Keratinocyte (primary cell): ENCODE measurements around the gene ACVR2B. TPM values are rescaled to one million over a fixed set of nuclear protein-coding genes. Genes with fewer than 3 reads are reported as not detected.

Experiments used
- DNase-seq: peaks from one replicate; pipeline ENCODE4 v3.0.0-alpha.2; 2011; ENCODE audit warnings: low read depth, missing footprints, low spot score
- FAIRE-seq: peaks from 2 replicates; lab custom pipeline; 2011; peaks lifted over from hg19 to GRCh38; lab: Jason Lieb, UNC
- H2AFZ ChIP-seq: 2 replicates; pipeline ENCODE4 v1.6.0; 2012; ENCODE audit warnings: low read length, control low read depth, inconsistent platforms; ENCODE audit not compliant: control insufficient read depth
- H3K27ac ChIP-seq: 2 replicates; pipeline ENCODE4 v1.5.1; 2011; ENCODE audit warnings: low read length; ENCODE audit not compliant: control insufficient read depth, insufficient read depth
- H3K27me3 ChIP-seq: 3 replicates; pipeline ENCODE4 v1.6.0; 2011; ENCODE audit warnings: low read length; ENCODE audit not compliant: control insufficient read depth, insufficient read depth; ENCODE audit errors: extremely low read depth
- H3K36me3 ChIP-seq, 2 experiments: 2 replicates in 1 of 2; 3 replicates in 1 of 2; pipeline ENCODE4 v1.5.1; 2011; ENCODE audit warnings: low read length in 2 of 2, mild to moderate bottlenecking in 1 of 2; ENCODE audit not compliant: control insufficient read depth in 2 of 2, insufficient read depth in 2 of 2; ENCODE audit errors: extremely low read depth in 1 of 2
- H3K4me1 ChIP-seq: 3 replicates; pipeline ENCODE4 v1.5.1; 2011; ENCODE audit warnings: low read length; ENCODE audit not compliant: control insufficient read depth, insufficient read depth; ENCODE audit errors: extremely low read depth
- H3K4me2 ChIP-seq: 3 replicates; pipeline ENCODE4 v1.6.0; 2011; ENCODE audit warnings: low read depth, low read length; ENCODE audit not compliant: control insufficient read depth, insufficient read depth; ENCODE audit errors: extremely low read depth
- H3K4me3 ChIP-seq, 3 experiments: fragments of 200-600 bp in 1 of 3; sonication (generic) in 1 of 3; 2 replicates in 2 of 3; 3 replicates in 1 of 3; pipeline ENCODE4 v1.5.1; 2011 to 2016; ENCODE audit warnings: low read length in 3 of 3, mild to moderate bottlenecking in 3 of 3, control low read depth in 2 of 3, inconsistent platforms in 1 of 3, low read depth in 1 of 3, mixed read lengths in 1 of 3, mixed run types in 1 of 3, moderate library complexity in 1 of 3; ENCODE audit not compliant: control insufficient read depth in 2 of 3, insufficient read depth in 2 of 3; ENCODE audit errors: extremely low read depth in 1 of 3
- H3K79me2 ChIP-seq: 2 replicates; pipeline ENCODE4 v1.6.0; 2012; ENCODE audit warnings: low read length; ENCODE audit not compliant: control insufficient read depth, insufficient read depth
- H3K9ac ChIP-seq: 3 replicates; pipeline ENCODE4 v1.6.0; 2011; ENCODE audit warnings: low read length; ENCODE audit not compliant: control insufficient read depth, insufficient read depth; ENCODE audit errors: extremely low read depth
- H3K9me1 ChIP-seq: 3 replicates; pipeline ENCODE4 v1.6.0; 2011; ENCODE audit warnings: low read length; ENCODE audit not compliant: control insufficient read depth, insufficient read depth; ENCODE audit errors: extremely low read depth
- H3K9me3 ChIP-seq: 2 replicates; pipeline ENCODE4 v1.5.1; 2012; ENCODE audit warnings: low read depth, low read length; ENCODE audit not compliant: control insufficient read depth
- H4K20me1 ChIP-seq: 3 replicates; pipeline ENCODE4 v1.6.0; 2011; ENCODE audit warnings: low read length; ENCODE audit not compliant: control insufficient read depth, insufficient read depth; ENCODE audit errors: extremely low read depth
- EZH2 ChIP-seq: IDR thresholded peaks from one replicate; pipeline ENCODE4 v1.6.1; 2012; ENCODE audit warnings: inconsistent platforms, mild to moderate bottlenecking, low read length, moderate library complexity
- dilution Hi-C: fragments of 300-500 bp; cut with MboI; formaldehyde crosslinking; loops from one replicate; pipeline ENCODE4 v1.7.0; 2020; ENCODE audit warnings: low sequenced_read_pairs; ENCODE audit not compliant: extremely low pct_ligation_motif_present
- polyA plus RNA-seq, 5 experiments: library from polyadenylated mRNA; depleted of rRNA in 3 of 5; stranded (reverse) in 3 of 5; stranded (forward) in 1 of 5; unstranded in 1 of 5; fragments of >200 nt; gene quantifications; 1 replicate in 1 of 5; 2 replicates in 3 of 5; 3 replicates in 1 of 5; pipeline versions ENCODE4 v1.2.1 to v1.2.3, GENCODE V29; 2011 to 2012; ENCODE audit warnings: missing spikeins in 2 of 5, low read depth in 1 of 5, low replicate concordance in 1 of 5
- TF ChIP-seq, protein P1 (sequence below), 3 experiments: IDR thresholded peaks in 1 of 3; conservative IDR thresholded peaks in 1 of 3; optimal IDR thresholded peaks in 1 of 3; 2 replicates in 2 of 3; 3 replicates in 1 of 3; pipeline versions ENCODE3 to v1.5.1; 2011; ENCODE audit warnings: low read length in 3 of 3, mild to moderate bottlenecking in 3 of 3, moderate library complexity in 2 of 3, control low read depth in 1 of 3, inconsistent platforms in 1 of 3; ENCODE audit not compliant: insufficient read depth in 2 of 3; ENCODE audit errors: extremely low read depth in 1 of 3

Gene ACVR2B
- polyA plus RNA-seq, 1 donor (not counting 4 experiments of a cell fraction or from before 2014, with no cell fraction given): 0.46 TPM

DNA sequence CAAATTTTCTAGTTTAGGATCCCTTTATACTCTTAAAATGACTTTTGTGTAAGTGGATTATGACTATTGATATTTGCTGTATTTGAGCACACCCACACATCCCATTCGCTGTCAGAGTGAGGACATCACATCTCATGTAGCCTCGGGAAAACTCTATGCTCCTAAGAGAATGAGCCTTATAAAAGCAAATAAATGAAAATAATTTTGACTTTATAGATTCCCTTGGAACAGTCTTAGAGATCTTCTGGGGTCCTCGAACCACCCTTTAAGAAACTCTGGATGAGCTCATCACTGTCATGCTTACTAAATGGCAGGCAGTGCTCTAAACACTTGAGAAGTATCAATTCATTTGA is 26.4 kb downstream of the ACVR2B start:
- Histone ChIP-seq H3K4me2 (no peak overlapping the region), H3K9me1 (no peaks in the 10 kb centered on the region), H3K9me3 (no peaks in the 10 kb centered on the region), H3K4me1 (no peaks in the 10 kb centered on the region), H3K36me3 (peaks cover 0 to 1% of the 10 kb centered on the region in 2 experiments), H3K4me3 (no peak overlapping the region), H3K79me2 (no peaks in the 10 kb centered on the region), H3K27me3 (no peaks in the 10 kb centered on the region), H2AFZ (no peak overlapping the region), H4K20me1 (no peaks in the 10 kb centered on the region), H3K27ac (no peak overlapping the region), H3K9ac (no peak overlapping the region)
- TF ChIP-seq, protein P1, sequence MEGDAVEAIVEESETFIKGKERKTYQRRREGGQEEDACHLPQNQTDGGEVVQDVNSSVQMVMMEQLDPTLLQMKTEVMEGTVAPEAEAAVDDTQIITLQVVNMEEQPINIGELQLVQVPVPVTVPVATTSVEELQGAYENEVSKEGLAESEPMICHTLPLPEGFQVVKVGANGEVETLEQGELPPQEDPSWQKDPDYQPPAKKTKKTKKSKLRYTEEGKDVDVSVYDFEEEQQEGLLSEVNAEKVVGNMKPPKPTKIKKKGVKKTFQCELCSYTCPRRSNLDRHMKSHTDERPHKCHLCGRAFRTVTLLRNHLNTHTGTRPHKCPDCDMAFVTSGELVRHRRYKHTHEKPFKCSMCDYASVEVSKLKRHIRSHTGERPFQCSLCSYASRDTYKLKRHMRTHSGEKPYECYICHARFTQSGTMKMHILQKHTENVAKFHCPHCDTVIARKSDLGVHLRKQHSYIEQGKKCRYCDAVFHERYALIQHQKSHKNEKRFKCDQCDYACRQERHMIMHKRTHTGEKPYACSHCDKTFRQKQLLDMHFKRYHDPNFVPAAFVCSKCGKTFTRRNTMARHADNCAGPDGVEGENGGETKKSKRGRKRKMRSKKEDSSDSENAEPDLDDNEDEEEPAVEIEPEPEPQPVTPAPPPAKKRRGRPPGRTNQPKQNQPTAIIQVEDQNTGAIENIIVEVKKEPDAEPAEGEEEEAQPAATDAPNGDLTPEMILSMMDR (optimal IDR thresholded peaks at IDR 0.05 in 1 of 3, IDR thresholded peaks at IDR 0.05 in 1 of 3, conservative IDR thresholded peaks at IDR 0.05 in 1 of 3; ENCODE audit: extremely low read depth in 1 of 3, insufficient read depth in 2 of 3, low read length in 3 of 3): no peak
- no peak for TF ChIP-seq EZH2
- FAIRE-seq (peak; percentile 23), DNase-seq (no peak)
- dilution Hi-C loops: no loop called here

DNA sequence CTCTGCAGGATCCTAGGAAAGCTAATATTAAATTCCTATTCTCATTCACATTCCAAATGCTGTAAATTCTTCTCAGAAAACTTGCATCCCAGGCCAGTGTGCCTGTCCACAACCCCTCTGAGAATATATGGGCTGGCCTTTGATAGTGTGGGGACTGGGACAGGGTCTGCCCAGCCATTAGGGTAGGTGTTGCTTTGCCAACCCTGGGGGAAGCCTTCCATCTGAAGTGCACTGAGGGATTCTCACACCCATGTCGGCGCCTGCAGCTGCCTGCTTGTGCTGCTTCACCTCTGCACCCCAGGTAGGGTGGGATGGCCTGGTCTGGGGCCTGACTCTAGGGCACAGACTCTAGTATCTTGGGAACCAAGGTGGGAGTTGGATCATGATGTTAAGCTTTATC is 27.2 kb downstream of the ACVR2B start:
- no peak for FAIRE-seq
- dilution Hi-C loops: no loop called here

More for the DNA sequence above, 27.2 kb downstream of the ACVR2B start:
- no peak for DNase-seq
- TF ChIP-seq, protein P1 (optimal IDR thresholded peaks at IDR 0.05 in 1 of 3, IDR thresholded peaks at IDR 0.05 in 1 of 3, conservative IDR thresholded peaks at IDR 0.05 in 1 of 3; ENCODE audit: extremely low read depth in 1 of 3, insufficient read depth in 2 of 3, low read length in 3 of 3): no peak
- TF ChIP-seq EZH2: no peak
- H3K4me1 ChIP-seq: no peaks in the 10 kb centered on the region
- peaks cover 0 to 1% of the 10 kb centered on the region in 2 experiments for H3K36me3 ChIP-seq
- no peak overlapping the region for H3K27ac ChIP-seq
- H3K79me2 ChIP-seq: no peaks in the 10 kb centered on the region
- no peaks in the 10 kb centered on the region for H3K27me3 ChIP-seq
- no peak overlapping the region for H3K9ac ChIP-seq
- H2AFZ ChIP-seq: no peak overlapping the region
- H3K4me3 ChIP-seq: no peak overlapping the region
- no peak overlapping the region for H3K4me2 ChIP-seq
- no peaks in the 10 kb centered on the region for H3K9me1 ChIP-seq
- no peaks in the 10 kb centered on the region for H4K20me1 ChIP-seq
- no peaks in the 10 kb centered on the region for H3K9me3 ChIP-seq
